Large intestine (tissue), 1 donor: Measurements from ENCODE around the gene ADPRS. TPM values are rescaled to one million over a fixed set of nuclear protein-coding genes. Genes with fewer than 3 reads are reported as not detected.

ENCODE experiments used
- polyA plus RNA-seq: library from polyadenylated mRNA; unstranded; fragments of 120-200 nt; gene quantifications from one replicate; pipeline ENCODE4 v1.2.1, GENCODE V29; 2013

Gene ADPRS
- polyA plus RNA-seq, 1 donor: 35.0 TPM

Other genes starting within 250 kb of the ADPRS start
- gene AGO1, start 205.7 kb upstream of the ADPRS start, polyA plus RNA-seq: 15.0 TPM
- 9.9 TPM for gene AGO3, start 157.8 kb upstream of the ADPRS start, polyA plus RNA-seq
- gene TEKT2, start 4.8 kb upstream of the ADPRS start, polyA plus RNA-seq: 1.7 TPM
- 1.8 TPM for gene COL8A2, start 36.3 kb downstream of the ADPRS start, polyA plus RNA-seq
- gene TRAPPC3, start 60.6 kb downstream of the ADPRS start, polyA plus RNA-seq: 65.2 TPM
- 38.6 TPM for gene MAP7D1, start 67.3 kb downstream of the ADPRS start, polyA plus RNA-seq
- gene THRAP3, start 135.6 kb downstream of the ADPRS start, polyA plus RNA-seq: 94.3 TPM
- gene SH3D21, start 217.5 kb downstream of the ADPRS start, polyA plus RNA-seq: 24.2 TPM
- gene EVA1B, start 234.8 kb downstream of the ADPRS start, polyA plus RNA-seq: 33.0 TPM